Naive B cell (primary cell): ENCODE measurements around the gene MUC13. TPM values are rescaled to one million over a fixed set of nuclear protein-coding genes. Genes with fewer than 3 reads are reported as not detected.

ENCODE experiments used
- ATAC-seq, 2 donors: fragments of 150-1000 bp; cut with Tn5 transposase; 2 replicates each; pipeline ENCODE4 v1.10.0; 2021; ENCODE audit warnings: low read depth in 2 of 2, mild to moderate bottlenecking in 2 of 2, moderate library complexity in 2 of 2
- DNase-seq: peaks from one replicate; pipeline ENCODE4 v3.0.0; 2022
- H3K27ac Mint-ChIP-seq, 6 donors: one replicate each; pipeline ENCODE4 v1.8.0; 2020 to 2022; ENCODE audit warnings: mild to moderate bottlenecking in 6 of 6, mixed read lengths in 6 of 6, moderate library complexity in 5 of 6, inconsistent platforms in 2 of 6
- H3K27me3 Mint-ChIP-seq, 3 donors: one replicate each; pipeline ENCODE4 v1.8.0; 2021 to 2022; ENCODE audit warnings: mixed read lengths in 3 of 3, mild to moderate bottlenecking in 1 of 3
- H3K36me3 Mint-ChIP-seq, 2 donors: one replicate each; pipeline ENCODE4 v1.8.0; 2020 to 2022; ENCODE audit warnings: mixed read lengths in 2 of 2, inconsistent platforms in 1 of 2, mild to moderate bottlenecking in 1 of 2
- H3K4me1 Mint-ChIP-seq, 3 donors: one replicate each; pipeline ENCODE4 v1.8.0; 2020 to 2022; ENCODE audit warnings: mixed read lengths in 3 of 3, inconsistent platforms in 1 of 3, mild to moderate bottlenecking in 1 of 3, moderate library complexity in 1 of 3
- H3K4me3 Mint-ChIP-seq, 8 donors: one replicate each; pipeline ENCODE4 v1.8.0; 2020 to 2022; ENCODE audit warnings: mild to moderate bottlenecking in 8 of 8, mixed read lengths in 8 of 8, moderate library complexity in 8 of 8, inconsistent platforms in 2 of 8
- H3K9me3 Mint-ChIP-seq, 7 donors: one replicate each; pipeline ENCODE4 v1.8.0; 2020 to 2022; ENCODE audit warnings: mixed read lengths in 7 of 7, mild to moderate bottlenecking in 5 of 7, inconsistent platforms in 2 of 7, moderate library complexity in 1 of 7
- polyA plus RNA-seq, 6 donors: library from polyadenylated mRNA; unstranded; fragments of 300-500 nt; fragmentation: Illumina TruSeq; gene quantifications; one replicate each; pipeline ENCODE4 v1.2.3, GENCODE V29; 2021; ENCODE audit warnings: low read depth in 6 of 6

MUC13 gene
- polyA plus RNA-seq, 6 donors from 2014 or later, result not detected

DNA sequence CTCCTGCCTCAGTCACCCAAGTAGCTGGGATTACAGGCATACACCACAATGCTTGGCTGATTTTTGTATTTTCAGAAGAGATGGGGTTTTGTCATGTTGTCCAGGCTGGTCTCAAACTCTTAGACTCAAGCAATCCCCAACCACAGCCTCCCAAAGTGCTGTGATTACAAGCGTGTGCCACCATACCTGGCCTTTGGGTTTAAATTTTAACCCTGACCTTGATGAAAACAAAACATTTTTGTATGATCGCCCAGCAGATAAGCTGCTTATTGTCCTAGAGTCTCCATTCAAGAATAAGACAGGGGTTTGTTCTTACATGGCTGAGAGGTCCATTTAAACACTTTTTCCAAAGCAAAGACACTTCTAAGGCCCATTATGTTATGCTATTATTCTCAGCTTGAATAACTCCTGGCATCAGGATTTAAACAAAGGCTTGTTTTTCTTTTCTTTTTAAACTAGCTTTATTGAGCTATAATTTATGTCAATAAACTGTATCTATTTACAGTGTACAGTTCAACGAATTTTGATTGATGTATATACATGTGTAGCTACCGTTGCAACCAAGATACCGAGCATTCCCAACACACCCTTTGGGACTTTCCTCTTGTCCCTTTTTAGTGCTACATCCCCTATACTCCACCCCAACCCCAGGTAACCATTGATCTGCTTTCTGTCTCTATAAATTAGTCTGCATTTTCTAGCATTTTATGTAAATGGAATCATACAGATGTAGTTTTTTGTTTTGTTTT lies 1.4 kb upstream of the MUC13 start:
- no peak for ATAC-seq
- Mint-ChIP-seq H3K27me3 (peaks cover 12 to 30% (median 24%) of the 10 kb centered on the region in 3 donors), H3K4me1 (no peaks in the 10 kb centered on the region), H3K9me3 (no peaks in the 10 kb centered on the region), H3K36me3 (no peaks in the 10 kb centered on the region), H3K27ac (no peak overlapping the region), H3K4me3 (no peak overlapping the region)
- no peak for DNase-seq

- Mint-ChIP-seq H3K27ac (peak overlapping the region in 1 of 6 donors; percentile 30), H3K27me3 (peaks cover 12 to 30% (median 27%) of the 10 kb centered on the region in 3 donors), H3K36me3 (no peaks in the 10 kb centered on the region), H3K4me3 (no peak overlapping the region), H3K9me3 (no peaks in the 10 kb centered on the region), H3K4me1 (no peaks in the 10 kb centered on the region)
- no peak for ATAC-seq
- no peak for DNase-seq
Observed at GRCh38 chr3:124935264-124935663, 713 bp upstream of the MUC13 start.

- Mint-ChIP-seq H3K4me1 (no peaks in the 10 kb centered on the region), H3K27me3 (peaks cover 0 to 20% (median 13%) of the 10 kb centered on the region in 3 donors), H3K36me3 (no peaks in the 10 kb centered on the region), H3K4me3 (no peak overlapping the region), H3K27ac (peak overlapping the region in 1 of 6 donors; percentile 68), H3K9me3 (no peaks in the 10 kb centered on the region)
- DNase-seq (no peak), ATAC-seq (peak in 1 of 2 donors; percentile 30)
Observed at GRCh38 chr3:124928333-124929202, 6.0 kb downstream of the MUC13 start.

DNA sequence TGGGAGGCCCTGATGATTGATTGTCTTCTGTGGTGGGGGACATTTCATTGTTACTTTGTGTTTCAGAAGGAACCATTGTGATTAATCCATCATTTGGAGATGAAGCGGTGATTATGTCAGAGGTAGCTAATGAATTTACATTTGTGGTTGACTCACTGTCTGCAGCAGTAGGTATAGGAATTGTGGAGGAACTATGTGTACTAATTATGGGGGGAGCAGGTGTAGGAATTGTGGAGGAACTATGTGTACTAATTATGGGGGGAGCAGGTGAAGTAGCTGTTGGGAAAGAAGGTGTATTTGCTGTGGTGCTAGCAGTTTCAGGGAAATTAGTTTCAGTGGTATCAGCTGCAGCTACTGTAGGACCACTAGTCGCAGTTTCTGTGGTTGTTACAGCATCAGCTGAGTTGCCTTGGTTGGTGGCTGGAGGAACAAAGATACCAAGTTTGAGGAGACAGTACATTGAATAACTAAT lies 6.9 kb downstream of the MUC13 start:
- Mint-ChIP-seq H3K27ac (no peak overlapping the region), H3K9me3 (no peaks in the 10 kb centered on the region), H3K4me3 (no peak overlapping the region), H3K27me3 (peaks cover 0 to 15% (median 14%) of the 10 kb centered on the region in 3 donors), H3K36me3 (no peaks in the 10 kb centered on the region), H3K4me1 (no peaks in the 10 kb centered on the region)
- DNase-seq (no peak), ATAC-seq (no peak)

- no peak for DNase-seq
- Mint-ChIP-seq H3K4me1 (no peaks in the 10 kb centered on the region), H3K36me3 (no peaks in the 10 kb centered on the region)
Observed at GRCh38 chr3:124926426-124927101, 8.0 kb downstream of the MUC13 start.

GRCh38 chr3:124924741-124925140 lies 9.8 kb downstream of the MUC13 start:
- DNase-seq (no peak), ATAC-seq (no peak)
- Mint-ChIP-seq H3K36me3 (no peaks in the 10 kb centered on the region), H3K4me1 (no peaks in the 10 kb centered on the region), H3K27ac (no peak overlapping the region), H3K9me3 (no peaks in the 10 kb centered on the region), H3K4me3 (no peak overlapping the region), H3K27me3 (peaks cover 3 to 14% (median 5%) of the 10 kb centered on the region in 3 donors)

More at GRCh38 chr3:124926426-124927101, 8.0 kb downstream of the MUC13 start:
- ATAC-seq, result no peak
- H3K27me3 Mint-ChIP-seq, result peaks cover 0 to 14% (median 14%) of the 10 kb centered on the region in 3 donors
- H3K4me3 Mint-ChIP-seq, result no peak overlapping the region
- no peak overlapping the region for H3K27ac Mint-ChIP-seq
- no peaks in the 10 kb centered on the region for H3K9me3 Mint-ChIP-seq

GRCh38 chr3:124923833-124924232 lies 10.7 kb downstream of the MUC13 start:
- H3K9me3 Mint-ChIP-seq, result no peaks in the 10 kb centered on the region
- peaks cover 5 to 17% (median 10%) of the 10 kb centered on the region in 3 donors for H3K27me3 Mint-ChIP-seq
- H3K36me3 Mint-ChIP-seq, result no peaks in the 10 kb centered on the region
- H3K4me3 Mint-ChIP-seq, result no peak overlapping the region
- H3K4me1 Mint-ChIP-seq, result no peaks in the 10 kb centered on the region
- no peak for ATAC-seq
- DNase-seq, result no peak
- no peak overlapping the region for H3K27ac Mint-ChIP-seq

DNA sequence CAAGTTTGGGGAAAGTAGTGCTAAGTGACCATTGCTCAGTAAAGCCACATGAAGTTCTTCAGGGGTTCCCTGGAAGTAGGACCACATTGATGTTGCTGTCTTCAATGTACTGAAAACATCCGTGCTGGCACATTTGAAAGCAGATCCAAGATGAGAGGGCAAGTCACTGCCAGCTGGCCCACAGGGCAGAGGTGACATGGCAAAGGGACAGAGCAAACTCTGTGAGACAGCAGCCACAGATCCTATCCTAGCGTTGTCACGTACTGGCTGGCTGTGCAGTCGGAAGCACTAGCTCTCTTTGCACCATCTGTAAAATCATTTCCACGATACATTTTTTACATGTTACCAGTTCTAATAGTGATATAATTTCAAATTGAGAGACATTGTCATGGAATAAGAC lies 13.8 kb downstream of the MUC13 start:
- no peak overlapping the region for H3K27ac Mint-ChIP-seq
- no peak for ATAC-seq
- H3K4me1 Mint-ChIP-seq, result no peaks in the 10 kb centered on the region
- H3K27me3 Mint-ChIP-seq, result peaks cover 13 to 29% (median 25%) of the 10 kb centered on the region in 3 donors
- no peaks in the 10 kb centered on the region for H3K36me3 Mint-ChIP-seq
- H3K9me3 Mint-ChIP-seq, result no peaks in the 10 kb centered on the region
- DNase-seq, result no peak
- no peak overlapping the region for H3K4me3 Mint-ChIP-seq

GRCh38 chr3:124919756-124920155 lies 14.8 kb downstream of the MUC13 start:
- H3K36me3 Mint-ChIP-seq, result no peaks in the 10 kb centered on the region
- H3K27ac Mint-ChIP-seq, result peak overlapping the region in 1 of 6 donors; percentile 52
- no peak overlapping the region for H3K4me3 Mint-ChIP-seq
- H3K4me1 Mint-ChIP-seq, result no peaks in the 10 kb centered on the region
- ATAC-seq (no peak), DNase-seq (no peak)
- H3K27me3 Mint-ChIP-seq, result peaks cover 15 to 28% (median 28%) of the 10 kb centered on the region in 3 donors
- no peaks in the 10 kb centered on the region for H3K9me3 Mint-ChIP-seq

- no peaks in the 10 kb centered on the region for H3K36me3 Mint-ChIP-seq
- H3K27ac Mint-ChIP-seq, result no peak overlapping the region
- H3K4me3 Mint-ChIP-seq, result no peak overlapping the region
- no peaks in the 10 kb centered on the region for H3K9me3 Mint-ChIP-seq
- no peaks in the 10 kb centered on the region for H3K4me1 Mint-ChIP-seq
- ATAC-seq (no peak), DNase-seq (no peak)
- H3K27me3 Mint-ChIP-seq, result peaks cover 15 to 32% (median 21%) of the 10 kb centered on the region in 3 donors
Observed at GRCh38 chr3:124918524-124918923, 16.0 kb downstream of the MUC13 start.

- Mint-ChIP-seq H3K36me3 (no peaks in the 10 kb centered on the region), H3K4me3 (no peak overlapping the region), H3K27me3 (peaks cover 15 to 32% (median 21%) of the 10 kb centered on the region in 3 donors), H3K4me1 (no peaks in the 10 kb centered on the region), H3K27ac (no peak overlapping the region), H3K9me3 (no peaks in the 10 kb centered on the region)
- ATAC-seq (no peak), DNase-seq (no peak)
Observed at GRCh38 chr3:124916837-124917409, 17.6 kb downstream of the MUC13 start.

DNA sequence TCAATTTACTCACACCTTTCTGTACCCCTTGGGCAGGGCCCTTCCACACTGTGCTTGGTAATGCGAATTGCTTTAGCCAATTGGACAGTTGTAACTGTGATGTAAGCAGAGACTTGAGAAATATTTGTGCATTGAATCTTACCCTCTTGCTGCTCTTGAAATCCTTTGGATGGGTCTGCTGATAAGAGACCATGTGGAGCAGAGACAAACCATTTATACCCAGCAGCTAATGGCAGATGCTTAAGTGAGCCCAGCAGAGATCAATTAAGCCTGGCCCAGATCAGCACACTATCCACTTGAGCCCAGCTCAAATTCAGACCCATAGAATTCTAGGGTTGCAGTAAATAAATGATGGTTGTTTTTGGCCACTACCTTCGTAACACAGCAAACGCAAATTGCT lies 19.3 kb downstream of the MUC13 start:
- no peaks in the 10 kb centered on the region for H3K4me1 Mint-ChIP-seq
- no peaks in the 10 kb centered on the region for H3K36me3 Mint-ChIP-seq
- no peak overlapping the region for H3K4me3 Mint-ChIP-seq
- DNase-seq (no peak), ATAC-seq (no peak)
- no peaks in the 10 kb centered on the region for H3K9me3 Mint-ChIP-seq
- peaks cover 25 to 36% (median 30%) of the 10 kb centered on the region in 3 donors for H3K27me3 Mint-ChIP-seq
- H3K27ac Mint-ChIP-seq, result peak overlapping the region in 1 of 6 donors; percentile 16

DNA sequence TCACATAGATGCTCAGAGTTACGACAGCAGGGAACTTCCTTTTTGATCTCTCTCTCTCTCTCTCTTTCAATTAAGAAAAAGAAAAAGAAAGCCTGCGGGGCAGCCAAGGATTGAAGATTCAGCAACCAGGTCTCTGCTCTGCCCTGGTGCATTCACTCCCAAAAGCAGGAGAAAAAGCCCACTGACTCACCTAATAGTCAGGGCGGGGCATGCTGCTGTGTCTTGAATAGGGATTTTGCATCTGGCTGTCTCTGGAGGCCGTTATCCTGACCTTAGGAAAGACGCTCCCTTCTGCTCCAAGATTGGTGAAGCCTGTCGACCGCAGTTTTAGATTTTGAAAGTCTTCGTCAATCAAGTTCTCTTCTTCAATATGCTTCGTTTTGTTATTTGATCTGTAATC lies 26.6 kb downstream of the MUC13 start:
- Mint-ChIP-seq H3K27ac (no peak overlapping the region), H3K9me3 (peaks cover 0 to 2% (median 0%) of the 10 kb centered on the region in 7 donors), H3K4me1 (no peaks in the 10 kb centered on the region), H3K4me3 (no peak overlapping the region), H3K36me3 (no peaks in the 10 kb centered on the region), H3K27me3 (peaks cover 14 to 33% (median 26%) of the 10 kb centered on the region in 3 donors)
- no peak for ATAC-seq
- no peak for DNase-seq
